ENCODE results near the gene RTTN.

The RTTN gene

DNA sequence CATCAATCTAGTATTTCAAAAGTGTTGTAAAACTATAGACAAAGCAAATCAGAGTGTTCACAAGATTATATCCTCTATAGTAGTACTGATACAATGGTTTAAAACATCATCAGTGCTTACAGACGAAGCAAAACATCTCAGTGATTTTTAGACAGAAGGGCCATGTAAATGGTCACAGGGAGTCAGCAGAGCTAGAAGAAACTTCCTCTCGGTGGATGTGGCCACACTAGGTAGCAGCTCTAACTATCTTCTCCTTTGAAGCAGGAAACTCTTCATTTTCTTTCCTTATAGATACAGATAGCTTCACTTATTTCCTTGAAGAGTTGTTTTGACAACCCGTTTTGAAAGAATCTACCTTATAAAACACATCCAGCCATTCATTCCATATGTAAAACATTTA, 177.4 kb downstream of the RTTN start:
- TF ChIP-seq, protein P1, sequence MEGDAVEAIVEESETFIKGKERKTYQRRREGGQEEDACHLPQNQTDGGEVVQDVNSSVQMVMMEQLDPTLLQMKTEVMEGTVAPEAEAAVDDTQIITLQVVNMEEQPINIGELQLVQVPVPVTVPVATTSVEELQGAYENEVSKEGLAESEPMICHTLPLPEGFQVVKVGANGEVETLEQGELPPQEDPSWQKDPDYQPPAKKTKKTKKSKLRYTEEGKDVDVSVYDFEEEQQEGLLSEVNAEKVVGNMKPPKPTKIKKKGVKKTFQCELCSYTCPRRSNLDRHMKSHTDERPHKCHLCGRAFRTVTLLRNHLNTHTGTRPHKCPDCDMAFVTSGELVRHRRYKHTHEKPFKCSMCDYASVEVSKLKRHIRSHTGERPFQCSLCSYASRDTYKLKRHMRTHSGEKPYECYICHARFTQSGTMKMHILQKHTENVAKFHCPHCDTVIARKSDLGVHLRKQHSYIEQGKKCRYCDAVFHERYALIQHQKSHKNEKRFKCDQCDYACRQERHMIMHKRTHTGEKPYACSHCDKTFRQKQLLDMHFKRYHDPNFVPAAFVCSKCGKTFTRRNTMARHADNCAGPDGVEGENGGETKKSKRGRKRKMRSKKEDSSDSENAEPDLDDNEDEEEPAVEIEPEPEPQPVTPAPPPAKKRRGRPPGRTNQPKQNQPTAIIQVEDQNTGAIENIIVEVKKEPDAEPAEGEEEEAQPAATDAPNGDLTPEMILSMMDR (IDR thresholded peaks at IDR 0.05; ENCODE audit: low read depth, low read length, missing control alignments) = no peak
- DNase-seq (ENCODE audit: extremely low read depth, low read depth) = no peak
- no peak overlapping the region for H3K4me3 ChIP-seq (replicated peaks; ENCODE audit: low read depth, low read length)

DNA sequence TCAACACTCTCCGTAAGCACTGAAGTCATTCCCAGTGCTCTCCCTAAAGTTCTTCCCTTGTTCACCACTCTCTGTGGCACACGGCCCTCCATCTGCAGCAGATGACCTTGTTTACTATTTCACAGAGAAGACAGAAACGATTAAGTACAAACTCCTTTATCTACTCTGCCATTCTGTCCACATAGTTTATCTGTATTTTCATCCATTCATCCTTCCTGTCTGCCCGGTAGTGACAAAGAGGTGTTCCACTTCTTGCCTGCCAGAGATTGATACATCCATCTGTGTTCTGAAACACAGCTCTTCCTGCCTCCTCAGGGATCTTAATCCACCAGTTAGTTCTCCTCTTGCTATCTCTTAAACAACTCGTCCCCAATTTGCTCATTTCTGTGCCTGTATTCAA, 179.9 kb downstream of the RTTN start:
- TF ChIP-seq, protein P1 (IDR thresholded peaks at IDR 0.05; ENCODE audit: low read depth, low read length, missing control alignments) = no peak
- no peak for DNase-seq (ENCODE audit: extremely low read depth, low read depth)

GRCh38 chr18:70024829-70025228, 180.7 kb downstream of the RTTN start:
- no peak overlapping the region for H3K4me3 ChIP-seq (replicated peaks; ENCODE audit: low read depth, low read length)
- TF ChIP-seq, protein P1 (IDR thresholded peaks at IDR 0.05; ENCODE audit: low read depth, low read length, missing control alignments) = no peak
- no peak for DNase-seq (ENCODE audit: extremely low read depth, low read depth)

More for the DNA sequence above, 179.9 kb downstream of the RTTN start:
- no peak overlapping the region for H3K4me3 ChIP-seq (replicated peaks; ENCODE audit: low read depth, low read length)

GRCh38 chr18:70024093-70024492, 181.4 kb downstream of the RTTN start:
- DNase-seq (ENCODE audit: extremely low read depth, low read depth) = no peak
- H3K4me3 ChIP-seq (replicated peaks; ENCODE audit: low read depth, low read length) = no peak overlapping the region
- TF ChIP-seq, protein P1 (IDR thresholded peaks at IDR 0.05; ENCODE audit: low read depth, low read length, missing control alignments) = no peak

DNA sequence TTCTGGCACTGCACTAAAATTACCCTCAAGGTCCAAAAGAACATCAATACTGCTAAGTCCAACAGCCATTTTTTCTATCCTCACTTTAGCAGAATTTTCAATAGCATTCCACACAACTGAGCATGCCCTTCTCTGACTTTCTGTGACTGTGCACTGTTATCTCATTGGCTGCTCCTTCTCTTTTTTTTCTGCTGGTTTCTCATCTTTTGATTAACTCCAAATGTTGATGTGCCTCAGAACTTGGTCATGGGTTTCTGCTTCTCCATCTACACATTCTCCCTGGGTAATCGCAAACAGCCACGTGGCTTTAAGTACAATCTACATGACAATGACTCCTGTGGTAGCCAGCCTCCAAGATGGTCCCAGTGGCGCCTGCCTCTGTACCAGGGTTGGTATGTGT, 182.9 kb downstream of the RTTN start:
- no peak for DNase-seq (ENCODE audit: extremely low read depth, low read depth)
- H3K4me3 ChIP-seq (replicated peaks; ENCODE audit: low read depth, low read length) = no peak overlapping the region
- TF ChIP-seq, protein P1 (IDR thresholded peaks at IDR 0.05; ENCODE audit: low read depth, low read length, missing control alignments) = no peak

- H3K4me3 ChIP-seq (replicated peaks; ENCODE audit: low read depth, low read length) = no peak overlapping the region
Observed at GRCh38 chr18:70021498-70021897, 184.0 kb downstream of the RTTN start.

GRCh38 chr18:70021043-70021442, 184.4 kb downstream of the RTTN start:
- TF ChIP-seq, protein P1 (IDR thresholded peaks at IDR 0.05; ENCODE audit: low read depth, low read length, missing control alignments) = no peak
- no peak overlapping the region for H3K4me3 ChIP-seq (replicated peaks; ENCODE audit: low read depth, low read length)
- DNase-seq (ENCODE audit: extremely low read depth, low read depth) = no peak

More at GRCh38 chr18:70021498-70021897, 184.0 kb downstream of the RTTN start:
- TF ChIP-seq, protein P1 (IDR thresholded peaks at IDR 0.05; ENCODE audit: low read depth, low read length, missing control alignments) = no peak
- no peak for DNase-seq (ENCODE audit: extremely low read depth, low read depth)
